Mesodermal cell (in vitro differentiated cells): Measurements from ENCODE around the gene CDH23.

Source experiments
- H3K27ac ChIP-seq: 2 replicates; pipeline ENCODE4 v1.7.0; 2013; ENCODE audit warnings: mild to moderate bottlenecking, low read depth, low read length, moderate library complexity; ENCODE audit not compliant: severe bottlenecking
- H3K36me3 ChIP-seq: 2 replicates; pipeline ENCODE4 v1.7.1; 2013; ENCODE audit warnings: mild to moderate bottlenecking, low read length, moderate library complexity; ENCODE audit not compliant: control insufficient read depth, insufficient read depth
- H3K4me1 ChIP-seq: one replicate; pipeline ENCODE4 v1.7.1; 2013; ENCODE audit warnings: mild to moderate bottlenecking, low read length; ENCODE audit not compliant: insufficient read depth, control insufficient read depth, poor library complexity, severe bottlenecking
- H3K4me3 ChIP-seq: 2 replicates; pipeline ENCODE4 v1.7.0; 2013; ENCODE audit warnings: low read length, control low read depth, mild to moderate bottlenecking; ENCODE audit not compliant: insufficient read depth, poor library complexity, severe bottlenecking; ENCODE audit errors: extremely low read depth
- H3K9me3 ChIP-seq: 2 replicates; pipeline ENCODE4 v1.7.1; 2013; ENCODE audit warnings: mild to moderate bottlenecking, low read length, moderate library complexity; ENCODE audit not compliant: control insufficient read depth
- WGBS, 2 experiments: methylation state at CpG; one replicate each; pipeline ENCODE4 v1.1.5; 2013; ENCODE audit warnings: missing lambda C conversion rate in 2 of 2; ENCODE audit not compliant: insufficient coverage in 2 of 2; 5-methylcytosine and 5-hydroxymethylcytosine counted together

Gene CDH23

DNA sequence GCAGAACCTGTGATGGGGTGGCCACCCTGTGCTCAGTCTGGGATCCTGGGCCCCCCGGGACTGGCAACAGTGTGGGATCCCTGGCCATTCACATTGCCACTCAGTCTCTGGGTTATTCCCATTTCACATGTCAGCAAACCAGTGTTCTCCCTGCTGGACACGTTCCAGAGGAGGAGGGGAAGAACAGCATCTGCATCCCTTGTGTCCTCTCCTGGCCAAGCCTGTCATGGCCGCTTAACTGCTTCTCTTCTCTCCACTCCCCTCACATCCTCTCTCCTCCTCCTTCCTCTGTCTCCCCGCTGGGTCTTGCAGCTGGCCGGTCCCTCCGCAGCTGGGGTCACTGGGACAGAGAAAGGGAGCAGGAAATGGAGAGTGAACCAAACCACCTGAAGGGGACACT, 248.5 kb downstream of the CDH23 start:
- H3K36me3 ChIP-seq, result no peaks in the 10 kb centered on the region
- no peak overlapping the region for H3K27ac ChIP-seq
- H3K9me3 ChIP-seq, result no peaks in the 10 kb centered on the region
- peaks cover 7% of the 10 kb centered on the region for H3K4me1 ChIP-seq
- H3K4me3 ChIP-seq, result no peak overlapping the region
- 82 to 100% methylated on average over 2 of the region's 6 CpGs for WGBS, 2 experiments

DNA sequence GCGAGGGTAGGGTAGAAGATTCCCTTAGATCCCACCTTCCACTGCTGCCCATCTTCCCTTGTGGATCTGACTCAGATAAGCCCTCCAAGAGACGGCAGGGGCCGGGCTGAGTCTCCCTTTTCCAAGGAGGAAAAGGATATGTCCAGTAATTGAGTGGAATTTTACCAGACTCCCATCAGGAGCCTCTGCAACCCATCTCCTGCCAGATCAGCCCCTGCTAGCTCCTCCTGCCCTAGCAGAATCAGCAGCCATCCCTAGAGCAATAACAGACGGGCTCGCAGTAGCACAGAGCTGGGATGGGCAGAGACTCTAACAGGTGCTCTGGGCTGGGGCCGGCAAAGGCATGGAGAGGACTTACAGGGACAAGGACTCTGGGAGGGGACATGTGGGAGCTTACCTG, 249.3 kb downstream of the CDH23 start:
- Histone ChIP-seq H3K4me1 (peaks cover 7% of the 10 kb centered on the region), H3K27ac (no peak overlapping the region), H3K4me3 (no peak overlapping the region), H3K9me3 (no peaks in the 10 kb centered on the region), H3K36me3 (no peaks in the 10 kb centered on the region)
- WGBS, 2 experiments, result 83 to 94% methylated on average over 2 to 3 of the region's 6 CpGs

DNA sequence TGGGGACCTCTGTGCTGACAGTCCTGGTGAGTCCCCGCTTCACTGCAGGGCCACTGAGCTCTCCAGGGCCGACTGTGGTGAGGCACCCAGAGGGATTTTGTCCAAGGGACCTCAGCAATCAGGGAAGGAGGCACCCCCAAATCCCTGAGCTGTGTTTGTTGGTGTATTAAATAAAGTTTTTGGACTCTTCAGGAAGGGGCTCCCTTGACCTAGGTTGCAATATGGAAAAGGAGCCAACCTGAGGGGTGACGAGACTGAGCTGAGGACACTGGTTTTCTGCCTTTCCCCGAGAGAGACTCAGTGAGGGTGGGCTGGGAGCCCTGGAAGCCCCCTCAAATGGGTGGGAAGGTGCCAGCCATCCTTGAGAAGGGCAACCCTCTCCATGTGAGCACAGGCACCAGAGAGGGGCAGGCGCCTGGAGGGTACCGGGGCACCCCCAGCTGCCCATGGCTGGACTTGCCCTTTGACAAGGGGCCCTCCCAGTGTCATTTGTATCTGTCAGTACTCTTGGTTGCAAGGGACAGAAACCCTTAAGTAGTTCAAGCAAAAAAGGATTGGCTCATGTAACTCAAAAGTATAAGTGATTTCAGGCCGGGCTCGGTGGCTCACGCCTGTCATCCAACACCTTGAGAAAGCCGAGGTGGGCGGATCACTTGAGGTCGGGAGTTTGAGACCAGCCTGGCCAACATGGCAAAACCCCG, 250.0 kb downstream of the CDH23 start:
- Histone ChIP-seq H3K27ac (no peak overlapping the region), H3K36me3 (no peaks in the 10 kb centered on the region), H3K9me3 (no peaks in the 10 kb centered on the region), H3K4me3 (no peak overlapping the region), H3K4me1 (peaks cover 7% of the 10 kb centered on the region)
- WGBS, 2 experiments, result 86 to 92% methylated on average over 12 of the region's 13 CpGs

DNA sequence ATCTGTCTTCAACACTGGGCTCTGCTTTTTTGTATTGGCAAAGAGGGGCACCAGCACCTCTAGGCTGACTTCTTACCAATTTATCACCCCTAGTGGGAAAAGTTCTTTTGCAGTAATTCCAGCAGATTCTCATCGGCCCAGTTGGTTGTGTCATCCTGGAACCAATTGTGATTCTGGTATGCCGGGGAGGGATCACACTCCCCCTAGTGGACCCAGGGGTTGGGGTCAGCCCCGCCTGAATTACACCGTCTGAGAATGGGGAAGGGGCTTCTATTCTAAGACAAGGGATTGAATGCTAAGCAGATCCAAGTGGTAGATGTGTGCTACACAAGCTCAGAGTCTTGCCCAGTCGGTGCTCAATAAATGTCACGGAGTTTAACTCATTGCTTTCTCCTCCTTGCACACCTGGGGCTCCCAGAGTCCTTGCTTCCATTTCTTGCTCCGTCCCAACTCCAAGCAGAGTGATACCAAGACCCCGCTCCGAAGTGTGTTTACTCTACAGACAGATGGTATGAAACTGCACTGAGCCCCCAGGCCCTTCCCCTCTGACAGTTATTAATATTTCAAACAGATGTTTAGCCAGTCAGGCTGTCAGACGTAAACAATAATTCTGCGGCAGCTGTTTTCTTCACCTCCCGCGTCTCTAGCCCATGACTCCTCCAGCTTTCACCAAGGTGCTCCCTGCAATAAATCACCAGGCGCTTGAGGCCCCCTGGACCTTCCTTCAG, 251.0 kb downstream of the CDH23 start:
- Histone ChIP-seq H3K27ac (no peak overlapping the region), H3K9me3 (no peaks in the 10 kb centered on the region), H3K4me1 (peaks cover 7% of the 10 kb centered on the region), H3K4me3 (no peak overlapping the region), H3K36me3 (no peaks in the 10 kb centered on the region)
- WGBS, 2 experiments, result 60 to 61% methylated on average over 11 of the region's 14 CpGs

DNA sequence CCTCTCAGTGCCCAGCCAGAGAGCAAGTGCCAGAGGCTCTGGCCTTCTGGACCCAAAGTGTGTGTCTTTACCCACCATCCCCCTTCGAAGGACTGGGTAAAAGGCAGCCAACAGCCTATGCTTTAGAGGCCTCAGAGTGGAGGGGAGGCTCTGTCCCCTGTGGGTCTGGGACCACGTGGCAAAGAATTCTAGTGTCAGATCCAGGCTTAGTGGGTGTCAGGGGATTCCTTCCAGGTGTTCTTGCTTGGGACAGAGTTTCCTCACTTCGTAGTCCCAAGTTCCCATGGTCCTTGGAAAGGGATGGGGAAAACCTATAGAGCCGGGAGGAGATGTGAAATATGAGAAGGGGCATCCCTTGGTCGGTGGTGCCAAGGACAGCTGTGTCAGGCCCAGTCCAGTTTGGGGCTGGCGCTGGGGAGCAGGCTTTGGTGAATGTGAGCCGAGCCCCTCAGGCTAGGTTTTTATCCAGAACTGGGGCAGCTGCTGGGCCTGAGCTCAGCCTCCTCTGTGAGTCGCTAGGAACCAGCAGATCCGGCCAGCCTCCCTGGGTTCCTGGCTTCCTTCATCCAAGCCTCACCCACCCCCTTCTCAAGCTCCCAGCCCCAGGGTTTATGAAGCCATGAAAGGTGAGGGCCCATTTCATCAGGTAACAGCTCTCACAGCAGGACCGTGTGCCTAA, 251.7 kb downstream of the CDH23 start:
- Histone ChIP-seq H3K4me1 (peaks cover 7% of the 10 kb centered on the region), H3K9me3 (no peaks in the 10 kb centered on the region), H3K27ac (no peak overlapping the region), H3K36me3 (no peaks in the 10 kb centered on the region), H3K4me3 (no peak overlapping the region)
- 74 to 84% methylated on average over 9 of the region's 10 CpGs for WGBS, 2 experiments

DNA sequence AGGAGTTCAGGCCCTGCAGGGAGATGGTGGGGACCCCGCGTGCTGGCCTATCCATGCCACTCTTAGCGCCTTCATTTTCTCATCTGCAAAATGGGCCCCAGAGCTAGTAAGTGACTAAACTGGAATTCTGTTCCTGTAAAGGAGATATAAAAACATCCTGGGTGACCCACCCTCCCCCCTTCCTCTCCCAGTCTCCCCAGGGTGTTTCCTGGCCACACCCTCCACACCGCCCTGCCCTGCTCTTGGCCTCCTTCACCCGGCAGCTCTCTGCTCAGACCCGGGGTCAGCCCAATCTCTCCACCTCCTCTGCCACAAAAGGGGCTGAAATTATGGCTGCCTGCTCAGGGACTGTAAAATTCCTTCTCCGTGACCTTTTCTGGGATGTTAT, 252.2 kb downstream of the CDH23 start:
- WGBS, 2 experiments, result 70 to 78% methylated on average over 2 to 4 of the region's 7 CpGs

DNA sequence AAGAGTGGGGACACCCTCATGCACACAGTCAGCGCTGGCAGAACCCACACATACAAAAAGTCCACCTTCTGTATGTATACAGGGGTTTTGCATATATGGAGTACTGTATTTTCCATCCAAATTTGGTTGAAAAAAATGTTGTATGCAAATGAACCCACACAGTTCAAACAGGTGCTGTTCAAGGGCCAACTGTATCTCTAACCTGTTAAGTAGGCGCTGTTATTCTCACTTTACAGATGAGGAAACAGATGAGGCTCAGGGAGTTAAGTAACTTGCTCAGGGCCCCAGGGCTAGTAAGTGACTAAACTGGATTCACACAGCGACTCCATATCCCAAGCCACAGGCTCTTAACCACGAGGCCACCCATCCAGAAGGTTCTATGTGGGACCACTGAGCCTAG, 252.9 kb downstream of the CDH23 start:
- Histone ChIP-seq H3K4me3 (no peak overlapping the region), H3K36me3 (no peaks in the 10 kb centered on the region), H3K4me1 (peaks cover 7% of the 10 kb centered on the region), H3K9me3 (no peaks in the 10 kb centered on the region), H3K27ac (no peak overlapping the region)
- WGBS, 2 experiments, result 93% methylated on average over 3 of the region's 4 CpGs; no CpG with 5 or more reads in 1 of the 2 experiments

More for the DNA sequence above, 252.2 kb downstream of the CDH23 start:
- no peaks in the 10 kb centered on the region for H3K36me3 ChIP-seq
- H3K4me3 ChIP-seq, result no peak overlapping the region
- H3K27ac ChIP-seq, result no peak overlapping the region
- H3K9me3 ChIP-seq, result no peaks in the 10 kb centered on the region
- peaks cover 7% of the 10 kb centered on the region for H3K4me1 ChIP-seq

DNA sequence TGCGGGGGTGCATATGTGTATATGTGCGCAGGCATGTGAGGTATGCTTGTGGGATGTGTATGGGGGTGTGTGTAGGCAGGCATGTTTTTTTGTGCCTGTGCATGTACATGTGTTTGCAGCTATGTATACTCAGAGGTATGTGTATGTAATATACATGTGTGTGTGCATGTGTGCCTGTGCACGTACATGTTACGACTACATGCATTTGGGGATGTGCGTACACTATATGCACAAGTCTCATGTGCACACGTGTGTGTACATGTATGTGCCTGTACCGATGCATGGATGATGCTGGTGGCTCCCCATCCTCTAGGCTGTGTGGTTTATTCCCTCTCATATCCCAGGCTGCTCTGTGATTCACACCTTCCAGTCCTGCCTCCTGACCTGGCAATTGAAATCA, 253.7 kb downstream of the CDH23 start:
- Histone ChIP-seq H3K4me1 (peaks cover 7% of the 10 kb centered on the region), H3K9me3 (no peaks in the 10 kb centered on the region), H3K27ac (no peak overlapping the region), H3K36me3 (no peaks in the 10 kb centered on the region), H3K4me3 (no peak overlapping the region)
- WGBS, 2 experiments, result 94% methylated on average over 7 of the region's 7 CpGs

DNA sequence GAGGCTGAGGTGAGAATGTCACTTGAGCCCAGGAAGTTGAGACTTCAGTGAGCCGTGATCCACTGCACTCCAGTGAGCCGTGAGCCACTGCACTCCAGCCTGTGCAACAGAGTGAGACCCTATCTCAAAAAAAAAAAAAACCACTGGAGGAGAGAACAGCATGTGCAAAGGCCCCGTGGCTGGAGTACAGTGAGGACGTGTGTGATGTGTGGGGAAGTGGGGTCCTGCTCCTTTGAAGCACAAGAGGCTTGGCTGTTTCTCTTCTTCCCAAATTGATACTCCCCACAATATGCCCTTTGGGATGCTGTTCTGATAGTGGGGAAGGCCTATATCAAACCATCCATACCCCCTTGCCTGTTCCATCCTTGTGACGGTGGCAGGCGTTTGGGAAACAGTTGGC, 254.7 kb downstream of the CDH23 start:
- H3K4me3 ChIP-seq, result no peak overlapping the region
- peaks cover 4% of the 10 kb centered on the region for H3K4me1 ChIP-seq
- WGBS, 2 experiments, result 86% methylated on average over 6 of the region's 6 CpGs; no CpG with 5 or more reads in 1 of the 2 experiments
- H3K9me3 ChIP-seq, result no peaks in the 10 kb centered on the region
- H3K27ac ChIP-seq, result no peak overlapping the region
- H3K36me3 ChIP-seq, result no peaks in the 10 kb centered on the region

DNA sequence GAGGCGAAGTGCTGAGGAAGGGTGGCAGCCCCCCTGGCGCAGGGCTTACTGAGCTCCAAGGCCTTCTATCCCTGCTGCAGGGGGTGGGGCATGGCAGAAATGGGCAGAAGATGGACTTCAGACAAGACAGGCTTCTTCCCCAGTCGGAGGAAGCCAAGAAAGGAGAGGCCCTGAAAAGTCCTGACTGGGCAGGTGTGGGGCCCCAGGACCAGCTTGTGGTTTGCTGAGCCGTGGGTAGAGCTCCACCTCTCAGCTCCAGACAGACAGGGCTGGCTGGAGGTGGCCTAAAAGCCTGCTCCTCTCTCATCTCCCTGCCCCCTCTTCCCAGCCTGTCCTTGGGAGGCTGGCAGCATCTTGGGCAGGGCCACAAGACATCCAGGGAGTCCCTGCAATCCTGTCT, 255.2 kb downstream of the CDH23 start:
- 87 to 89% methylated on average over 3 of the region's 4 CpGs for WGBS, 2 experiments
- Histone ChIP-seq H3K4me3 (no peak overlapping the region), H3K27ac (no peak overlapping the region), H3K9me3 (no peaks in the 10 kb centered on the region), H3K4me1 (peaks cover 4% of the 10 kb centered on the region), H3K36me3 (no peaks in the 10 kb centered on the region)
